Measurements from ENCODE around the gene NHERF1. TPM values are rescaled to one million over a fixed set of nuclear protein-coding genes. Genes with fewer than 3 reads are reported as not detected.

The NHERF1 gene
- total and polyA plus RNA-seq, 9 of the 15 experiments (the other 6 are each of a cell fraction or from before 2014, with no cell fraction given), result 11.4 to 79.9 (median 36.9) TPM

DNA sequence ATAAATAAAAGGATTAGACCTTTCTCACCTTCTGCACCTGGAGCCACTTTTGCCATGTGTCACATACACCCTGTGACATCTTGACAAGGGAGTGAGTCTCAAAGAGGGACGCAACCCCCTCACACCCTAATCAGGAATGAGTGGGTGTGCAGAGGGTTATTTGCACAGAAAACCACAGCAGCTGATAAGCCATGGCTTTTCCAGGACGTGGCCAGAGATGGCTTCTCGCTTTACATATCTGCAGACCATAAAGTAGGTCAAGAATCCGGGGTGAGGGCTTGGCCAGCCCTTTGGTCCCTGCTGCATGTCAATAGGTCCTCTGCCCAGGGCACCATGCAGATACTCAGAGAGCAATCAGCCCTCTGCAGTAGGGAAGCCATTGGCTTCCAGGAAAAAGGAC, 33.3 kb upstream of the NHERF1 start:
- Histone ChIP-seq H3K4me2 (ENCODE audit: insufficient read depth, low read length) (no peak overlapping the region), H4K20me1 (replicated peaks; ENCODE audit: control insufficient read depth, insufficient read depth, low read length) (peaks cover 8% of the 10 kb centered on the region), H3K79me2 (ENCODE audit: control insufficient read depth, insufficient read depth, low read length) (no peaks in the 10 kb centered on the region), H3K27ac (ENCODE audit: extremely low read depth, low read depth, low read length) (no peak overlapping the region), H3K36me3 (ENCODE audit: control insufficient read depth, insufficient read depth, low read length) (no peaks in the 10 kb centered on the region), H3K9ac (ENCODE audit: insufficient read depth in 1 of 2, low read depth in 2 of 2, low read length in 2 of 2) (no peak overlapping the region), H3K9me1 (ENCODE audit: control insufficient read depth, insufficient read depth, low read length) (no peaks in the 10 kb centered on the region), H2AFZ (ENCODE audit: low read depth, low read length) (no peak overlapping the region), H3K4me1 (replicated peaks in 1 of 2; ENCODE audit: control insufficient read depth in 2 of 2, insufficient read depth in 2 of 2, low read length in 2 of 2) (peaks cover 0 to 6% of the 10 kb centered on the region in 2 experiments; a peak in 3 of 5 replicates), H3K27me3 (ENCODE audit: control insufficient read depth in 2 of 2, insufficient read depth in 2 of 2, low read length in 2 of 2) (peaks cover 5 to 38% of the 10 kb centered on the region in 2 experiments), H3K9me3 (replicated peaks; ENCODE audit: control insufficient read depth, insufficient read depth, low read depth, low read length) (no peaks in the 10 kb centered on the region), H3K4me3 (no peak overlapping the region)
- ChIA-PET CTCF (ENCODE audit: low intra/inter-chr PET ratio) (no interaction called here), POLR2A (interaction anchor here (0.5 to 1.2 kb wide), 2 partner anchors 21 to 114 kb away, joined by 3 to 4 read pairs; no protein-coding TSS in a partner anchor)
- in situ Hi-C loops (cut with MboI) (no loop called here), intact Hi-C loops (cut with micrococcal nuclease) (no loop called here)
- ATAC-seq (peak; percentile 77), FAIRE-seq (peak; percentile 92), DNase-seq (ENCODE audit: extremely low read depth in 1 of 4, low spot score in 3 of 4) (peak; percentile 27 to 70 (median 42))
- no TSS peak for BruUV-seq (replicated peaks)
- 0% methylated on average over 4 of the region's 4 CpGs for WGBS (ENCODE audit: insufficient coverage, low coverage, missing lambda C conversion rate)
- TF ChIP-seq BHLHE40 (IDR thresholded peaks at IDR 0.05; ENCODE audit: low read length) (peak; percentile 79), HEY1 (CRISPR knock-in tag; IDR thresholded peaks at IDR 0.05; ENCODE audit: borderline replicate concordance) (peak; percentile 76; the same call in 1 of the 2 replicates), CCNT2 (IDR thresholded peaks at IDR 0.05; ENCODE audit: borderline replicate concordance, extremely low read depth, insufficient read length, low read depth, low read length) (peak; percentile 68), ZEB2 (IDR thresholded peaks at IDR 0.05) (peak; percentile 83), ZNF134 (CRISPR knock-in tag; conservative IDR thresholded peaks at IDR 0.05) (peak; percentile 58), PML (IDR thresholded peaks at IDR 0.05; ENCODE audit: low read length) (peak; percentile 44; the same call in 1 of the 2 replicates), MEIS2 (IDR thresholded peaks at IDR 0.05; ENCODE audit: partially characterized antibody) (peak; percentile 82), ETV1 (tag; conservative IDR thresholded peaks at IDR 0.05; ENCODE audit: low read depth) (0 out of 2 replicates have a peak, but pooled peaks have one; percentile 28), LEF1 (IDR thresholded peaks at IDR 0.05) (peak; percentile 38; the same call in 1 of the 2 replicates), RBM14 (IDR thresholded peaks at IDR 0.05; ENCODE audit: borderline replicate concordance, insufficient read depth, low read depth, low read length) (no peak), SMAD3 (CRISPR knock-in tag; conservative IDR thresholded peaks at IDR 0.05) (peak; percentile 71; the same call in 1 of the 2 replicates)
- TF ChIP-seq, protein P1, sequence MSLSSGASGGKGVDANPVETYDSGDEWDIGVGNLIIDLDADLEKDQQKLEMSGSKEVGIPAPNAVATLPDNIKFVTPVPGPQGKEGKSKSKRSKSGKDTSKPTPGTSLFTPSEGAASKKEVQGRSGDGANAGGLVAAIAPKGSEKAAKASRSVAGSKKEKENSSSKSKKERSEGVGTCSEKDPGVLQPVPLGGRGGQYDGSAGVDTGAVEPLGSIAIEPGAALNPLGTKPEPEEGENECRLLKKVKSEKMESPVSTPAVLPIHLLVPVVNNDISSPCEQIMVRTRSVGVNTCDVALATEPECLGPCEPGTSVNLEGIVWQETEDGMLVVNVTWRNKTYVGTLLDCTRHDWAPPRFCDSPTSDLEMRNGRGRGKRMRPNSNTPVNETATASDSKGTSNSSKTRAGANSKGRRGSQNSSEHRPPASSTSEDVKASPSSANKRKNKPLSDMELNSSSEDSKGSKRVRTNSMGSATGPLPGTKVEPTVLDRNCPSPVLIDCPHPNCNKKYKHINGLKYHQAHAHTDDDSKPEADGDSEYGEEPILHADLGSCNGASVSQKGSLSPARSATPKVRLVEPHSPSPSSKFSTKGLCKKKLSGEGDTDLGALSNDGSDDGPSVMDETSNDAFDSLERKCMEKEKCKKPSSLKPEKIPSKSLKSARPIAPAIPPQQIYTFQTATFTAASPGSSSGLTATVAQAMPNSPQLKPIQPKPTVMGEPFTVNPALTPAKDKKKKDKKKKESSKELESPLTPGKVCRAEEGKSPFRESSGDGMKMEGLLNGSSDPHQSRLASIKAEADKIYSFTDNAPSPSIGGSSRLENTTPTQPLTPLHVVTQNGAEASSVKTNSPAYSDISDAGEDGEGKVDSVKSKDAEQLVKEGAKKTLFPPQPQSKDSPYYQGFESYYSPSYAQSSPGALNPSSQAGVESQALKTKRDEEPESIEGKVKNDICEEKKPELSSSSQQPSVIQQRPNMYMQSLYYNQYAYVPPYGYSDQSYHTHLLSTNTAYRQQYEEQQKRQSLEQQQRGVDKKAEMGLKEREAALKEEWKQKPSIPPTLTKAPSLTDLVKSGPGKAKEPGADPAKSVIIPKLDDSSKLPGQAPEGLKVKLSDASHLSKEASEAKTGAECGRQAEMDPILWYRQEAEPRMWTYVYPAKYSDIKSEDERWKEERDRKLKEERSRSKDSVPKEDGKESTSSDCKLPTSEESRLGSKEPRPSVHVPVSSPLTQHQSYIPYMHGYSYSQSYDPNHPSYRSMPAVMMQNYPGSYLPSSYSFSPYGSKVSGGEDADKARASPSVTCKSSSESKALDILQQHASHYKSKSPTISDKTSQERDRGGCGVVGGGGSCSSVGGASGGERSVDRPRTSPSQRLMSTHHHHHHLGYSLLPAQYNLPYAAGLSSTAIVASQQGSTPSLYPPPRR (CRISPR knock-in tag; IDR thresholded peaks at IDR 0.05; ENCODE audit: borderline replicate concordance), result peak; percentile 61; the same call in 1 of the 2 replicates
- TF ChIP-seq, protein P2, sequence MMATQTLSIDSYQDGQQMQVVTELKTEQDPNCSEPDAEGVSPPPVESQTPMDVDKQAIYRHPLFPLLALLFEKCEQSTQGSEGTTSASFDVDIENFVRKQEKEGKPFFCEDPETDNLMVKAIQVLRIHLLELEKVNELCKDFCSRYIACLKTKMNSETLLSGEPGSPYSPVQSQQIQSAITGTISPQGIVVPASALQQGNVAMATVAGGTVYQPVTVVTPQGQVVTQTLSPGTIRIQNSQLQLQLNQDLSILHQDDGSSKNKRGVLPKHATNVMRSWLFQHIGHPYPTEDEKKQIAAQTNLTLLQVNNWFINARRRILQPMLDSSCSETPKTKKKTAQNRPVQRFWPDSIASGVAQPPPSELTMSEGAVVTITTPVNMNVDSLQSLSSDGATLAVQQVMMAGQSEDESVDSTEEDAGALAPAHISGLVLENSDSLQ (IDR thresholded peaks at IDR 0.05), result peak; percentile 68
- TF ChIP-seq, protein P3, sequence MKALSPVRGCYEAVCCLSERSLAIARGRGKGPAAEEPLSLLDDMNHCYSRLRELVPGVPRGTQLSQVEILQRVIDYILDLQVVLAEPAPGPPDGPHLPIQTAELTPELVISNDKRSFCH (CRISPR knock-in tag; IDR thresholded peaks at IDR 0.05), result no peak
- TF ChIP-seq, protein P3 (tag; IDR thresholded peaks at IDR 0.05), result peak; percentile 87
- TF ChIP-seq, protein P4, sequence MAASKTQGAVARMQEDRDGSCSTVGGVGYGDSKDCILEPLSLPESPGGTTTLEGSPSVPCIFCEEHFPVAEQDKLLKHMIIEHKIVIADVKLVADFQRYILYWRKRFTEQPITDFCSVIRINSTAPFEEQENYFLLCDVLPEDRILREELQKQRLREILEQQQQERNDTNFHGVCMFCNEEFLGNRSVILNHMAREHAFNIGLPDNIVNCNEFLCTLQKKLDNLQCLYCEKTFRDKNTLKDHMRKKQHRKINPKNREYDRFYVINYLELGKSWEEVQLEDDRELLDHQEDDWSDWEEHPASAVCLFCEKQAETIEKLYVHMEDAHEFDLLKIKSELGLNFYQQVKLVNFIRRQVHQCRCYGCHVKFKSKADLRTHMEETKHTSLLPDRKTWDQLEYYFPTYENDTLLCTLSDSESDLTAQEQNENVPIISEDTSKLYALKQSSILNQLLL (CRISPR knock-in tag; IDR thresholded peaks at IDR 0.05; ENCODE audit: borderline replicate concordance), result no peak
